ENCODE data around the gene PDILT. TPM values are rescaled to one million over a fixed set of nuclear protein-coding genes. Genes with fewer than 3 reads are reported as not detected.

Gene PDILT
- total RNA-seq, 1 experiment from 2014 or later, result not detected

DNA sequence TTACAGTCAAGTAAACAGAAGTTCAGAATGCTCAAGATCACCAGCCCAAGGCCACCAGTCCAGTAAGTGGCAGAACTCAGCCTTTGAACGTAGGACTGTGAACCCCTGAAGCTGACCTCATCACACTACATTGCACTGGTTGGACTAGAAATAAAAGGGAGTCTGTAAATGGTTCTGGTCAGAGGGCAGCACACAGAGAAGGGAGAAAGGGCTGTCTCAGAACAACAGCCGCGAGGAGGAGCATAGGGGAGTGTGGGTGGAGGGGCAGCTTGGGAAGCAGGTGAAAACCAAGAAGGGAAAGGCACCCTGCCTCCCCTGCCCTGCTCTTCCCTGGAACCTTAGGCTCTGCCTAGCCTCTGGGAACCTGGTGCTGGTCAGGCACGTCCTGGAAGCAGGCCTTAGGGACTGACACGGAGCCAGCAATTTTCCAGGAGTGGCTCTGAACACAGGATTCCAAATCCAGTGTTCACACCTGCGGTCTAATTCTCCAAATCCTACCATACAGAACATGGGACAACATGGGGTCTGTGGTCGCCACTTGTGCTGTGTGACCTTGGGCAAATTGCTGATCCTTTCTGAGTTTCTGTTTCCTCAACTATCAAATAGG lies 7.0 kb downstream of the PDILT start:
- H3K4me3 ChIP-seq (ENCODE audit: low read depth, low read length, poor library complexity, severe bottlenecking), result no peak overlapping the region
- POLR2A ChIA-PET (ENCODE audit: low non-redundant PET), result no interaction called here
- intact Hi-C loops (cut with micrococcal nuclease; ENCODE audit: unreplicated experiment), result no loop called here
- no peak overlapping the region for H3K27ac ChIP-seq (ENCODE audit: low read depth, low read length, poor library complexity, severe bottlenecking)
- TF ChIP-seq EZH2 (IDR thresholded peaks at IDR 0.05; ENCODE audit: borderline replicate concordance, low read depth, low read length, poor library complexity, severe bottlenecking), result no peak
- TF ChIP-seq, protein P1, sequence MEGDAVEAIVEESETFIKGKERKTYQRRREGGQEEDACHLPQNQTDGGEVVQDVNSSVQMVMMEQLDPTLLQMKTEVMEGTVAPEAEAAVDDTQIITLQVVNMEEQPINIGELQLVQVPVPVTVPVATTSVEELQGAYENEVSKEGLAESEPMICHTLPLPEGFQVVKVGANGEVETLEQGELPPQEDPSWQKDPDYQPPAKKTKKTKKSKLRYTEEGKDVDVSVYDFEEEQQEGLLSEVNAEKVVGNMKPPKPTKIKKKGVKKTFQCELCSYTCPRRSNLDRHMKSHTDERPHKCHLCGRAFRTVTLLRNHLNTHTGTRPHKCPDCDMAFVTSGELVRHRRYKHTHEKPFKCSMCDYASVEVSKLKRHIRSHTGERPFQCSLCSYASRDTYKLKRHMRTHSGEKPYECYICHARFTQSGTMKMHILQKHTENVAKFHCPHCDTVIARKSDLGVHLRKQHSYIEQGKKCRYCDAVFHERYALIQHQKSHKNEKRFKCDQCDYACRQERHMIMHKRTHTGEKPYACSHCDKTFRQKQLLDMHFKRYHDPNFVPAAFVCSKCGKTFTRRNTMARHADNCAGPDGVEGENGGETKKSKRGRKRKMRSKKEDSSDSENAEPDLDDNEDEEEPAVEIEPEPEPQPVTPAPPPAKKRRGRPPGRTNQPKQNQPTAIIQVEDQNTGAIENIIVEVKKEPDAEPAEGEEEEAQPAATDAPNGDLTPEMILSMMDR (conservative IDR thresholded peaks at IDR 0.05; ENCODE audit: low read depth, low read length), result no peak
- no peaks in the 10 kb centered on the region for H3K9me3 ChIP-seq (ENCODE audit: low read depth, low read length, poor library complexity, severe bottlenecking)
- DNase-seq (ENCODE audit: low spot score), result no peak
- H3K36me3 ChIP-seq (ENCODE audit: insufficient read depth, low read length, poor library complexity, severe bottlenecking), result no peaks in the 10 kb centered on the region
- H3K4me1 ChIP-seq (ENCODE audit: insufficient read depth, low read length, poor library complexity, severe bottlenecking), result no peaks in the 10 kb centered on the region
- BruUV-seq (replicated peaks), result no TSS peak
- CTCF ChIA-PET, result no interaction called here
- no peaks in the 10 kb centered on the region for H3K27me3 ChIP-seq (replicated peaks; ENCODE audit: insufficient read depth, low read depth, low read length, poor library complexity)

DNA sequence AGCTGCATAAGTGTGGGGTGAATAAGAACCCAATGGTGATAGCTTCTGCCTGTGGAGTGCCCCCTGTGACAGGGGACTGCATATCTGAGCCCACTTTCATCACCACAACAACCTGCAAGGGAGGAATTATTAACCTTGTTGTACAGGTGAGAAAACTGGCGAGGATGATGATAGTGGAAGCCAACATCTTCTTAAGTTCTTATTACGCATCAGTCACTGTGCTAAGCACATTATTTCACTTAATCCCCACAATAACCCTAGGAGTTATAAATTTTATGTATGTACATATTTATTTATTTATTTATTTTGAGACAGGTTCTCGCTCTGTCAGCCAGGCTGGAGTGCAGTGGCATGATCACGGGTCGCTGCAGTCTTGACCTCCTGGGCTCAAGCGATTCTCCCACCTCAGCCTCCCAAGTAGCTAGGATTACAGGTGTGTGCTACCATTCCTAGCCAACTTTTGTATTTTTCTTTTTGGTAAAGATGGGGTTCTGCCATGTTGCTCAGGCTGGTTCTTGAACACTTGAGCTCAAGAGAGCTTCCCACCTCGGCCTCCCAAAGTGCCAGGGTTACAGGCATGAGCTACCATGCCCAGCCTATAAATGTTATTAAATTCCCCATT lies 7.6 kb downstream of the PDILT start:
- Histone ChIP-seq H3K9me3 (ENCODE audit: low read depth, low read length, poor library complexity, severe bottlenecking) (no peaks in the 10 kb centered on the region), H3K27me3 (replicated peaks; ENCODE audit: insufficient read depth, low read depth, low read length, poor library complexity) (no peaks in the 10 kb centered on the region), H3K4me1 (ENCODE audit: insufficient read depth, low read length, poor library complexity, severe bottlenecking) (no peaks in the 10 kb centered on the region), H3K27ac (ENCODE audit: low read depth, low read length, poor library complexity, severe bottlenecking) (no peak overlapping the region), H3K36me3 (ENCODE audit: insufficient read depth, low read length, poor library complexity, severe bottlenecking) (no peaks in the 10 kb centered on the region), H3K4me3 (ENCODE audit: low read depth, low read length, poor library complexity, severe bottlenecking) (no peak overlapping the region)
- CTCF ChIA-PET, result no interaction called here
- TF ChIP-seq, protein P1 (conservative IDR thresholded peaks at IDR 0.05; ENCODE audit: low read depth, low read length), result no peak
- DNase-seq (ENCODE audit: low spot score), result no peak
- POLR2A ChIA-PET (ENCODE audit: low non-redundant PET), result no interaction called here
- no TSS peak for BruUV-seq (replicated peaks)
- intact Hi-C loops (cut with micrococcal nuclease; ENCODE audit: unreplicated experiment), result no loop called here

DNA sequence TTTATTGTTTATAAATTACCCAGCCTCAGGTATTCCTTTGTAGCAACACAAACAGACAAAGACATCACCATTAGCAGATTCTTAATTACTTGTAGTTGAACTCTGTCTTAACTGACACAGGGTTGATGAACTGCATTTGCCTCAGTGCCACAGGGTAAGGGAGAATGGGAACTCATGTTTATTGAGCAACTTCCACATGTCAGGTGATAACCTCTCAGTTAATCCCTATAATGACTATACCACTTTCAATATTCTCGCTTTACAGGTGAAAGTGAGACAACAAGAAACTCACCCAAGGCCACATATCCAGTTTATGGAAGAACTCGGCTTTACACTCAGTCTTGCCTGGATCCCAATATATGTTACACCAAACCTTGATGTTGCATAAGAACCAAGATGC lies 8.6 kb downstream of the PDILT start:
- TF ChIP-seq EZH2 (IDR thresholded peaks at IDR 0.05; ENCODE audit: borderline replicate concordance, low read depth, low read length, poor library complexity, severe bottlenecking), result no peak
- TF ChIP-seq, protein P1 (conservative IDR thresholded peaks at IDR 0.05; ENCODE audit: low read depth, low read length), result no peak
- Histone ChIP-seq H3K4me3 (ENCODE audit: low read depth, low read length, poor library complexity, severe bottlenecking) (no peak overlapping the region), H3K36me3 (ENCODE audit: insufficient read depth, low read length, poor library complexity, severe bottlenecking) (no peaks in the 10 kb centered on the region), H3K9me3 (ENCODE audit: low read depth, low read length, poor library complexity, severe bottlenecking) (no peaks in the 10 kb centered on the region), H3K27me3 (replicated peaks; ENCODE audit: insufficient read depth, low read depth, low read length, poor library complexity) (no peaks in the 10 kb centered on the region), H3K4me1 (ENCODE audit: insufficient read depth, low read length, poor library complexity, severe bottlenecking) (no peaks in the 10 kb centered on the region), H3K27ac (ENCODE audit: low read depth, low read length, poor library complexity, severe bottlenecking) (no peak overlapping the region)
- DNase-seq (ENCODE audit: low spot score), result no peak
- no TSS peak for BruUV-seq (replicated peaks)
- intact Hi-C loops (cut with micrococcal nuclease; ENCODE audit: unreplicated experiment), result no loop called here
- POLR2A ChIA-PET (ENCODE audit: low non-redundant PET), result no interaction called here
- CTCF ChIA-PET, result no interaction called here
